SH-SY5Y (cell line): ENCODE results near the gene IL4R.

Experiments used
- GATA2 ChIP-seq: IDR thresholded peaks from 2 replicates; pipeline ENCODE4 v1.6.1; 2011; ENCODE audit warnings: mild to moderate bottlenecking, low read depth, low read length
- GATA3 ChIP-seq: IDR thresholded peaks from 2 replicates; pipeline ENCODE4 v1.6.1; 2011; ENCODE audit warnings: low read depth, mild to moderate bottlenecking, low read length, moderate library complexity

DNA sequence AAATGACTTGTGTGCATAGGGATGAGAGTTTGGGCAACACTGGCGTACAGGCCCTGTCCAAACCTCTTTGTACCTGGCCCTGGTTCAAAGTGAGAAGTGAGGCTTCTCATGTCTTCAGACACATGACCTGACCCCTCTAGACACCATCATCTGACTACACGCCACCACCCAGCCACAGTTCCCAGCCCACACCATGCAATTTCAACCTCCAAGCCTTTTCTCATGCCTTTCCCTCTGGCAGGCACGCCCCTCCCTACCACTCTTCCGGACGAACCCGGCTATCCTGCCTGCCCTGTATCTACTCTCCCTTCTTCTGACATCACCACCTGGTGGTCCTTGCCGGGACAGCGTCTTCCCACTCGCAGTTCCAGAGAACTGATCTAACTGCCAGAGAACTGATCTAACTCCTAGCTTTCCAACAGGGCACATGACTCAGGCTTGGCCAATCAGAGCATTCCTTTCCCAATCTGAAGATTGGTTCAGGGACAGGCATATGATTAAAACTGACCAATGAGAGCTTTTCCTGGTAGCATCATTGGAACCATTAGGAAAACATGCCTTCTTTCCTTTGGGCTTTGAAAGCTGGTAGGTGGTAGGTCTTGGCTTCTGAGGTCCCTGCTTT is 61.1 kb downstream of the IL4R start:
- TF ChIP-seq GATA2 (no peak), GATA3 (no peak)
